CD4-positive, alpha-beta T cell (primary cell): Measurements from ENCODE around the gene ATG7. TPM values are rescaled to one million over a fixed set of nuclear protein-coding genes. Genes with fewer than 3 reads are reported as not detected.

Source experiments
- ATAC-seq: fragments of 200-7000 bp; cut with Tn5 transposase; one replicate; pipeline ENCODE4 v1.10.0; 2022; ENCODE audit warnings: mild to moderate bottlenecking; ENCODE audit not compliant: poor library complexity
- CTCF ChIA-PET: fragments of 350-600 bp; sonication (Branson Sonifier 250); formaldehyde crosslinking; loops from one replicate; lab custom pipeline; 2021; ENCODE audit warnings: antibody characterized with exemption, inconsistent platforms; lab: Charles Lee
- POLR2A ChIA-PET: fragments of 350-600 bp; sonication (Branson Sonifier 250); formaldehyde crosslinking; loops from one replicate; lab custom pipeline; 2021; ENCODE audit warnings: antibody characterized with exemption, inconsistent platforms; lab: Charles Lee
- DNase-seq, 14 experiments: peaks; one replicate each; pipeline ENCODE4 v3.0.0-alpha.2; 2013 to 2020; ENCODE audit warnings: mixed read lengths in 2 of 14
- H3K27ac ChIP-seq, 2 donors: one replicate each; pipeline versions ENCODE4 v1.5.1 to v1.7.0; 2013; ENCODE audit warnings: low read length in 2 of 2, low read depth in 1 of 2, mild to moderate bottlenecking in 1 of 2
- H3K27me3 ChIP-seq, 2 experiments: 1 replicate in 1 of 2; 2 replicates in 1 of 2; pipeline versions ENCODE4 v1.6.1 to v1.7.0; 2013; ENCODE audit warnings: low read length in 2 of 2, control low read depth in 1 of 2, mild to moderate bottlenecking in 1 of 2, moderate library complexity in 1 of 2; ENCODE audit not compliant: insufficient read depth in 2 of 2, control insufficient read depth in 1 of 2
- H3K36me3 ChIP-seq: one replicate; pipeline ENCODE4 v1.6.1; 2013; ENCODE audit warnings: low read length, control low read depth; ENCODE audit not compliant: insufficient read depth
- H3K4me1 ChIP-seq: one replicate; pipeline ENCODE4 v1.6.1; 2013; ENCODE audit warnings: low read length, control low read depth; ENCODE audit not compliant: insufficient read depth
- H3K4me3 ChIP-seq: one replicate; pipeline ENCODE4 v1.5.1; 2013; ENCODE audit warnings: mild to moderate bottlenecking, low read length, moderate library complexity
- H3K9me3 ChIP-seq, 2 experiments: 1 replicate in 1 of 2; 2 replicates in 1 of 2; pipeline versions ENCODE4 v1.6.1 to v1.7.0; 2013; ENCODE audit warnings: low read length in 2 of 2, mild to moderate bottlenecking in 2 of 2, control low read depth in 1 of 2, moderate library complexity in 1 of 2; ENCODE audit not compliant: control insufficient read depth in 1 of 2, insufficient read depth in 1 of 2
- H3K27ac Mint-ChIP-seq: one replicate; pipeline ENCODE4 v1.8.0; 2020; ENCODE audit warnings: mixed read lengths
- H3K27me3 Mint-ChIP-seq: one replicate; pipeline ENCODE4 v1.8.0; 2021; ENCODE audit warnings: mixed read lengths
- H3K36me3 Mint-ChIP-seq: one replicate; pipeline ENCODE4 v1.8.0; 2021; ENCODE audit warnings: low read depth, mixed read lengths
- H3K4me1 Mint-ChIP-seq: one replicate; pipeline ENCODE4 v1.8.0; 2021; ENCODE audit warnings: low read depth, mixed read lengths
- H3K4me3 Mint-ChIP-seq: one replicate; pipeline ENCODE4 v1.8.0; 2020; ENCODE audit warnings: mild to moderate bottlenecking, mixed read lengths
- H3K9me3 Mint-ChIP-seq: one replicate; pipeline ENCODE4 v1.8.0; 2020; ENCODE audit warnings: mixed read lengths
- intact Hi-C, 2 experiments: fragments of 100-400 bp; cut with DNase I in 1 of 2; cut with micrococcal nuclease in 1 of 2; formaldehyde crosslinking; loops; one replicate each; pipeline versions ENCODE4 v1.15.1 to v1.9.0; 2023 to 2025; cut with DNase I, micrococcal nuclease
- total RNA-seq, 174 experiments: library from RNA in 2 of 174; stranded (reverse) in 2 of 174; gene quantifications; one replicate each; pipeline ENCODE4 v1.2.3 and lab custom pipeline; 2021 to 2026
- TF ChIP-seq, protein P1 (sequence below): fragments of 200-600 bp; IDR thresholded peaks from one replicate; pipeline ENCODE4 v1.8.0; 2022; ENCODE audit warnings: antibody characterized with exemption, mild to moderate bottlenecking

Gene ATG7
- total RNA-seq, 2 experiments from 2014 or later = 21.4 to 25.7 TPM

DNA sequence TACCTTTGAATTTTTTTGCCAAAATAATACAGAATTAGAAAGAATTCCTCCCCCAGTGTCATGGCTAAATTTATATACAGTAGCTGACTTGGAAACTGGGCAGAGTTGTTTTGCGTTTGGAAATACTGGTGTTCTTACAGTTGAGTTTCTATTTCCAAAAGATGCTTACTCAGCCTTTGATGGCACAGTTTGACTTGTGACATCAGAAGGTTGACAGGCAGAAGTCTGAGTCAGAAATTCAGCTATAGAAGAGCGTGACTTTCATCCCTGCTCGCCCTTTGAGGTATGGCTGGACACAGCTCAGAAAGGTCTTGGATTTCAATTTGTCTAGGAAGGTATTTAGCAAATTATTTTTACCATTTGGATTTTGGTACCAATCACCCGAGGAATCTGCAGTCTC is 195.7 kb downstream of the ATG7 start:
- no peak for DNase-seq
- TF ChIP-seq, protein P1, sequence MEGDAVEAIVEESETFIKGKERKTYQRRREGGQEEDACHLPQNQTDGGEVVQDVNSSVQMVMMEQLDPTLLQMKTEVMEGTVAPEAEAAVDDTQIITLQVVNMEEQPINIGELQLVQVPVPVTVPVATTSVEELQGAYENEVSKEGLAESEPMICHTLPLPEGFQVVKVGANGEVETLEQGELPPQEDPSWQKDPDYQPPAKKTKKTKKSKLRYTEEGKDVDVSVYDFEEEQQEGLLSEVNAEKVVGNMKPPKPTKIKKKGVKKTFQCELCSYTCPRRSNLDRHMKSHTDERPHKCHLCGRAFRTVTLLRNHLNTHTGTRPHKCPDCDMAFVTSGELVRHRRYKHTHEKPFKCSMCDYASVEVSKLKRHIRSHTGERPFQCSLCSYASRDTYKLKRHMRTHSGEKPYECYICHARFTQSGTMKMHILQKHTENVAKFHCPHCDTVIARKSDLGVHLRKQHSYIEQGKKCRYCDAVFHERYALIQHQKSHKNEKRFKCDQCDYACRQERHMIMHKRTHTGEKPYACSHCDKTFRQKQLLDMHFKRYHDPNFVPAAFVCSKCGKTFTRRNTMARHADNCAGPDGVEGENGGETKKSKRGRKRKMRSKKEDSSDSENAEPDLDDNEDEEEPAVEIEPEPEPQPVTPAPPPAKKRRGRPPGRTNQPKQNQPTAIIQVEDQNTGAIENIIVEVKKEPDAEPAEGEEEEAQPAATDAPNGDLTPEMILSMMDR = no peak
- CTCF ChIA-PET = no interaction called here
- H3K27me3 Mint-ChIP-seq = no peaks in the 10 kb centered on the region
- no peaks in the 10 kb centered on the region for H3K4me1 Mint-ChIP-seq
- Histone ChIP-seq H3K36me3 (peaks cover 7% of the 10 kb centered on the region), H3K4me1 (no peaks in the 10 kb centered on the region), H3K27me3 (no peaks in the 10 kb centered on the region), H3K27ac (no peak overlapping the region), H3K9me3 (no peaks in the 10 kb centered on the region), H3K4me3 (no peak overlapping the region)
- H3K9me3 Mint-ChIP-seq = no peaks in the 10 kb centered on the region
- H3K27ac Mint-ChIP-seq = no peak overlapping the region
- intact Hi-C loops = no loop called here
- peaks cover 32% of the 10 kb centered on the region for H3K36me3 Mint-ChIP-seq
- no peak overlapping the region for H3K4me3 Mint-ChIP-seq
- no peak for ATAC-seq
- POLR2A ChIA-PET = no interaction called here

DNA sequence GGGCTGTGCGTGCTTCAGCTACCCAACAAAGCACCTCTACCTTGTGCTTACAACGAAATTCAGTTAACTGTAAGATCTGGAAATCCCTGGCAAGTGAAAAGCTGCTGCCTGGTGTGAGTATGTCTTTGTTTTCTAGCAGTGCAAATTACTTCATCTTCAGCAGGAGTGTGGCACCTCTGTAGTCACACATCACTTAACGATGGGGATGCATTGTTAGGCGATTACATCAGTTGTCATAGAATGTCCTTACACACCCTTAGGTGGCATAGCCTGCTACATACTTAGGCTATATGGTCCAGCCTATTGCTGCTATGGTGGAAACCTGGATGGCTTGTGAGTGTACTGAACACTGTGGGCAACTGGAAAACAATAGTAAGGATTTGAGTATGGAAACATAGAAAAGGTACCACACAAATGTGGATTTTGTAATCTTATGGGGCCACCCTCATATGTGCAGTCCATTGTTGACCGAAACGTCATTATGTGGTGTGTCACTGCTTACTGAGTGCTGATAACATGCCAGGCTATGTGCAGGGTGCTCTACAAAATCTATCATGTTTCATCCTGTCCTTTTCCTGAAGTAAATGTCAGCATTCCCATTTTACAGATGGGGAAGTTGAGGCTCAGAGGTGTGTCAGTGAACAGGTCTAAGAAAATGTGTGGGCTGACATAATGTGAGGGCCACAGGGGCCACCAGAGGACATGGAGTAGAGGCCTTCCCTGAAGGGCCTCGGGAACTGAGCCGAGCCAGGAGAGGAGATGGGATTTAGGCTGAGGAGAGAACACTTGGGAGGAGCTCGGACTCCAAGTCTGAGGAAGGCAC is 198.0 kb downstream of the ATG7 start:
- CTCF ChIA-PET = no interaction called here
- no peaks in the 10 kb centered on the region for H3K9me3 Mint-ChIP-seq
- POLR2A ChIA-PET = no interaction called here

DNA sequence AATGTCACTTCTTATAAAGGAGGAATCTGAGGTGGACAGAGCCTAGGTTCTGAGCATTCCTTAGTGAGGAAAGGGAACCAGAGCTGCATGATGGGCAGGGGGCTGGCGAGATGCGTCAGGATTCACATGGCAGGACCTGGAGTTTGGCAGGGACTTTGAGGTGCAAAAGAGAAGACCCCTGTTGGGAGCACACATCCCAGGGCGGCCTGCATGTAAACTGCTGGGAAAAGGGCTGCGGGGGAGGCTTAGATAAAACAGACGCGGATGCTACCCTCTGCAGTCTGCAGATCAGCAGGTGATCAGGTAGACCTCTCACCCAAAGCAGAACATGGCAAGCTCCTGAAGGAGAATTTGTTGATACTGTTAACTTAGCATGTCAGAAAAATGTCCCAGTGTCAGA is 203.1 kb downstream of the ATG7 start:
- ChIA-PET CTCF (no interaction called here), POLR2A (no interaction called here)
- TF ChIP-seq, protein P1 = no peak
- Mint-ChIP-seq H3K27ac (no peak overlapping the region), H3K4me3 (no peak overlapping the region), H3K9me3 (no peaks in the 10 kb centered on the region), H3K27me3 (no peaks in the 10 kb centered on the region), H3K4me1 (no peaks in the 10 kb centered on the region), H3K36me3 (peaks cover 13% of the 10 kb centered on the region)
- intact Hi-C loops = no loop called here
- Histone ChIP-seq H3K4me3 (no peak overlapping the region), H3K27me3 (no peaks in the 10 kb centered on the region), H3K9me3 (no peaks in the 10 kb centered on the region), H3K27ac (no peak overlapping the region), H3K4me1 (no peaks in the 10 kb centered on the region), H3K36me3 (no peaks in the 10 kb centered on the region)
- DNase-seq (no peak), ATAC-seq (no peak)

More for the DNA sequence above, 198.0 kb downstream of the ATG7 start:
- peaks cover 7% of the 10 kb centered on the region for H3K36me3 ChIP-seq
- H3K4me3 ChIP-seq = no peak overlapping the region
- TF ChIP-seq, protein P1 = no peak
- intact Hi-C loops = no loop called here
- Mint-ChIP-seq H3K4me1 (no peaks in the 10 kb centered on the region), H3K27me3 (no peaks in the 10 kb centered on the region), H3K4me3 (no peak overlapping the region), H3K36me3 (peaks cover 32% of the 10 kb centered on the region), H3K27ac (no peak overlapping the region)
- no peak overlapping the region for H3K27ac ChIP-seq
- DNase-seq (no peak), ATAC-seq (no peak)
- no peaks in the 10 kb centered on the region for H3K27me3 ChIP-seq
- no peaks in the 10 kb centered on the region for H3K9me3 ChIP-seq
- no peaks in the 10 kb centered on the region for H3K4me1 ChIP-seq
